ENCODE measurements around the gene CCR6.

DNA sequence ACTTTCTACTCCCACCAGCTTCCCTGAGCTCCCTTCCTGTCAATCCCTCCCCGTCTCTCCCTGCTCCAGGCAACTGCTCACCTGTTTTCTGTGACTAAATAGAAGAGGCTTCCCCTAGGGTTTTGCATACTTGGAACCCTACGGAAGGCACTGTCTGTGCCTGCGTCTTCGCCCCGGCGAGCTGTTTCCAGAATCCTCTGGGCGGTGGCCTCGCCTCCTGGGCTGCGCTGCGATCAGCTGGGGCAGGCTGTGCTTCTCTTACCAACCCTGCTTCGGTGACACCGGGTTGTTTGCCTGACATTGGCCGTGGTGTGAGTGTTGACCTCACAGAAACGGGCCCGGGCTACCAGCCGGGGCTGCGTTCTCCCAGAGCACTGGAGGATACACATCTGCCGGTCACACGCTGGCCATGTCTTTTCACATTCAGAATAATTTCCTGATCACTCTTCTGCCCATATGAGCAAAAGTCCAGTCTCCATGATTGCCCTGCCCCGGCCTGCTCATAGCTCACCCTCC lies 29.4 kb upstream of the CCR6 start:
- no peak for TF ChIP-seq CTCF (IDR thresholded peaks at IDR 0.05)
- no peak for TF ChIP-seq REST (IDR thresholded peaks at IDR 0.05; ENCODE audit: insufficient read depth in 1 of 2, low read depth in 2 of 2, low read length in 1 of 2)
- TF ChIP-seq POLR2AphosphoS5 (IDR thresholded peaks at IDR 0.05; ENCODE audit: low read depth, low read length): no peak
